ENCODE measurements around the gene SLC6A9. TPM values are rescaled to one million over a fixed set of nuclear protein-coding genes. Genes with fewer than 3 reads are reported as not detected.

SLC6A9 gene
- total RNA-seq, 2 experiments from 2014 or later, result 10.2 to 11.1 TPM

- H3K4me3 Mint-ChIP-seq, result no peak overlapping the region
- H3K9me3 Mint-ChIP-seq, result no peaks in the 10 kb centered on the region
- H3K27ac Mint-ChIP-seq, result no peak overlapping the region
- CTCF ChIA-PET, result interaction anchor here (0.6 to 1.3 kb wide), 3 partner anchors 10 to 48 kb away, joined by 3 to 4 read pairs (median 4); no protein-coding TSS in a partner anchor
- H3K4me1 Mint-ChIP-seq (ENCODE audit: low read depth), result peaks cover 21% of the 10 kb centered on the region
- H3K36me3 Mint-ChIP-seq (ENCODE audit: low read depth), result no peaks in the 10 kb centered on the region
- peaks cover 5% of the 10 kb centered on the region for H3K27me3 Mint-ChIP-seq (ENCODE audit: low read depth)
- intact Hi-C loops (cut with micrococcal nuclease), result no loop called here
- DNase-seq, result no peak
Observed at GRCh38 chr1:44044071-44044801, 13.0 kb upstream of the SLC6A9 start.

GRCh38 chr1:44043176-44044070 is 12.2 kb upstream of the SLC6A9 start:
- CTCF ChIA-PET, result interaction anchor here (0.6 to 1.5 kb wide), 3 partner anchors 9 to 585 kb away, joined by 3 to 6 read pairs (median 3); no protein-coding TSS in a partner anchor
- Mint-ChIP-seq H3K27me3 (ENCODE audit: low read depth) (peaks cover 2% of the 10 kb centered on the region), H3K4me1 (ENCODE audit: low read depth) (peaks cover 14% of the 10 kb centered on the region), H3K27ac (no peak overlapping the region), H3K36me3 (ENCODE audit: low read depth) (no peaks in the 10 kb centered on the region), H3K4me3 (no peak overlapping the region), H3K9me3 (no peaks in the 10 kb centered on the region)
- no peak for DNase-seq
- intact Hi-C loops (cut with micrococcal nuclease), result no loop called here

DNA sequence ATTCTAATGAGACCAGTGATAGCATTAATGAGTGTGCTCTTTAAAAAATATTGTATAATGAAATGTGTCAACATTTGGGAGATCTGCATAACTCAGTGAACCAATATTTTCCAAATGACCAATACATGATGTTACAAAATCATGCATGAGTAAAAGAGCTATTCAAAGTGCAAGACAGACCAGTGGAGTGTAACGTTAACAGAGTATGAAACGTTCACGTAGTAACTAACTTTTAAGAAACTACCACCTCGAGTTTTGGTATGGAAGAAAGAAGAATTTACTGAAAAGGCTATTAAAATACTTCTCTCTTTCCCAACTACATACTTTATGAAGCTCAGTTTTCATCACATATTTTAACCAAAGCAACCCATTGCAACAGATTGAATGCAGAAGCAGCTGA is 9.6 kb upstream of the SLC6A9 start:
- H3K36me3 Mint-ChIP-seq (ENCODE audit: low read depth), result no peaks in the 10 kb centered on the region
- H3K4me3 Mint-ChIP-seq, result no peak overlapping the region
- intact Hi-C loops (cut with micrococcal nuclease), result no loop called here
- CTCF ChIA-PET, result interaction anchor here (0.8 to 1.2 kb wide), 3 partner anchors 35 to 106 kb away, joined by 3 to 7 read pairs (median 3); no protein-coding TSS in a partner anchor
- no peaks in the 10 kb centered on the region for H3K9me3 Mint-ChIP-seq
- H3K4me1 Mint-ChIP-seq (ENCODE audit: low read depth), result peaks cover 4% of the 10 kb centered on the region
- H3K27me3 Mint-ChIP-seq (ENCODE audit: low read depth), result peaks cover 2% of the 10 kb centered on the region
- H3K27ac Mint-ChIP-seq, result no peak overlapping the region
- no peak for DNase-seq

GRCh38 chr1:44040418-44040817 is 9.2 kb upstream of the SLC6A9 start:
- peaks cover 2% of the 10 kb centered on the region for H3K27me3 Mint-ChIP-seq (ENCODE audit: low read depth)
- CTCF ChIA-PET, result interaction anchor here (0.8 to 1.2 kb wide), 3 partner anchors 34 to 35 kb away, joined by 3 to 7 read pairs (median 6); no protein-coding TSS in a partner anchor
- no peak for DNase-seq
- no peak overlapping the region for H3K4me3 Mint-ChIP-seq
- no peaks in the 10 kb centered on the region for H3K36me3 Mint-ChIP-seq (ENCODE audit: low read depth)
- peaks cover 4% of the 10 kb centered on the region for H3K4me1 Mint-ChIP-seq (ENCODE audit: low read depth)
- no peak overlapping the region for H3K27ac Mint-ChIP-seq
- no peaks in the 10 kb centered on the region for H3K9me3 Mint-ChIP-seq
- intact Hi-C loops (cut with micrococcal nuclease), result no loop called here

DNA sequence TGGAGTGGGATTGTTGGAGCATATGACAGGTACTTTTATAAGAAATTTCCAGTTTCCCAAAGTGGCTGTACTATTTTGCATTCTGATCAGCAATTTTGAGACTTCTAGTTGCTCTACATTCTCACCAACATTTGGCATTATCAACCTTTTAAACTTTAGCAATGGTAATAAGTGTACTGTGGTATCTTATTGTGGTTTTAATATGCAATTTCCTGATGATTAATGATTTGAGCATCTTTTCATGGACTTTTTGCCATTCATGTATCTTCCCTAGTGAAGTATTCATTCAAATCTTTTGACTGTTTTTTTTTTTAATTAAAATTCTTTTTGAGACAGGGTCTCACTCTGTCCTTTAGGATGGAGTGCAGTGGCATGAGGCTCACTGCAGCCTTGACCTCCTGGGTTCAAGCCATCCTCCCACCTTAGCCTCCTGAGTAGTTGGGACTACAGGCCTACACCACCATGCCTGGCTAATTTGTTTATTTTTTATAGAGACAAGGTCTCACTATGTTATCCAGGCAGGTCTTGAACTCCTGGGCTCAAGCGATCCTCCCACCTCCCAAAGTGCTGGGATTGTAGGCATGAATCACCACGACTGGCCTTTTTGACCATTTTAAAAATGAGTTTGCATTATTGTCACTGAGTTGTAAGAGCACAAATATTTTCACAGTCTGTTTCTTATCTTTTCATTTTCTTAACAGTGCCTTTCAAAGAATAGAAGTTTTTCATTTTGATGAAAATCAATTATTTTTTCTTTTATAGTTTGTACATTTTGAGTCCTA is 7.8 kb upstream of the SLC6A9 start:
- H3K27me3 Mint-ChIP-seq (ENCODE audit: low read depth), result no peaks in the 10 kb centered on the region
- intact Hi-C loops (cut with micrococcal nuclease), result no loop called here
- H3K27ac Mint-ChIP-seq, result no peak overlapping the region
- no peaks in the 10 kb centered on the region for H3K9me3 Mint-ChIP-seq
- DNase-seq, result no peak
- H3K36me3 Mint-ChIP-seq (ENCODE audit: low read depth), result no peaks in the 10 kb centered on the region
- CTCF ChIA-PET, result interaction anchor here (0.7 to 1.2 kb wide), 3 partner anchors 9 to 254 kb away, joined by 4 to 6 read pairs (median 4); no protein-coding TSS in a partner anchor
- peaks cover 4% of the 10 kb centered on the region for H3K4me1 Mint-ChIP-seq (ENCODE audit: low read depth)
- H3K4me3 Mint-ChIP-seq, result no peak overlapping the region

DNA sequence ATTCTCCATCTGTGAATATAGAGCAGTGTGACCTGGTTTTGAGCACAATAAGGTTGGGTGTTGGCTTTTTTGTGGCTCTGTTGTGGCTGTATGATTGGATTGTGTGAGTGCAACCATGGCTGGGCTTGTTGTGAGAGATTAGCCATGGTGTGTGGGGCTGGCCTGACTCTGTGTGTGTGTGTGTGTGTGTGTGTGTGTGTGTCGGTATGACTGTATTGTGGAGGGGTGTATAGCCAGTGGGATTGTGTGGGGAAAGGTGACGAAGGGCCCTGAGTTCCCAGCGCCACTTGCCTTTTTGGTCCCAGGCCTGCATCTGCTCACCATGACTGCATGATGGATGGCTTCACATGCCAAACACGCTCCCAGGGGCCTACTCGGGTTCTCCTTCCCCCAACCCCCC is 5.9 kb upstream of the SLC6A9 start:
- CTCF ChIA-PET, result interaction anchor here (0.7 to 4.4 kb wide), 15 partner anchors 10 to 994 kb away, joined by 3 to 82 read pairs (median 4); no protein-coding TSS in a partner anchor
- no peak overlapping the region for H3K4me3 Mint-ChIP-seq
- no peak for DNase-seq
- H3K4me1 Mint-ChIP-seq (ENCODE audit: low read depth), result peaks cover 5% of the 10 kb centered on the region
- no peak overlapping the region for H3K27ac Mint-ChIP-seq
- H3K9me3 Mint-ChIP-seq, result no peaks in the 10 kb centered on the region
- H3K27me3 Mint-ChIP-seq (ENCODE audit: low read depth), result no peaks in the 10 kb centered on the region
- intact Hi-C loops (cut with micrococcal nuclease), result loop anchor here (2.0 kb wide), 1 partner anchor 508 kb away; no protein-coding TSS in a partner anchor
- H3K36me3 Mint-ChIP-seq (ENCODE audit: low read depth), result no peaks in the 10 kb centered on the region

- intact Hi-C loops (cut with micrococcal nuclease), result loop anchor here (1.0 to 2.0 kb wide), 3 partner anchors 31 to 508 kb away; no protein-coding TSS in a partner anchor
- Mint-ChIP-seq H3K4me3 (no peak overlapping the region), H3K36me3 (ENCODE audit: low read depth) (no peaks in the 10 kb centered on the region), H3K9me3 (no peaks in the 10 kb centered on the region), H3K27ac (no peak overlapping the region), H3K27me3 (ENCODE audit: low read depth) (no peaks in the 10 kb centered on the region), H3K4me1 (ENCODE audit: low read depth) (peaks cover 8% of the 10 kb centered on the region)
- DNase-seq, result peak; percentile 88
- CTCF ChIA-PET, result interaction anchor here (0.7 to 4.4 kb wide), 20 partner anchors 9 to 994 kb away, joined by 3 to 82 read pairs (median 4); no protein-coding TSS in a partner anchor
Observed at GRCh38 chr1:44036409-44037139, 5.3 kb upstream of the SLC6A9 start.

GRCh38 chr1:44035726-44036408 is 4.6 kb upstream of the SLC6A9 start:
- intact Hi-C loops (cut with micrococcal nuclease), result loop anchor here (1.0 to 2.0 kb wide), 3 partner anchors 31 to 507 kb away; no protein-coding TSS in a partner anchor
- H3K9me3 Mint-ChIP-seq, result no peaks in the 10 kb centered on the region
- H3K27ac Mint-ChIP-seq, result no peak overlapping the region
- no peaks in the 10 kb centered on the region for H3K36me3 Mint-ChIP-seq (ENCODE audit: low read depth)
- CTCF ChIA-PET, result interaction anchor here (0.9 to 4.4 kb wide), 16 partner anchors 9 to 364 kb away, joined by 3 to 82 read pairs (median 4); no protein-coding TSS in a partner anchor
- DNase-seq, result no peak
- no peak overlapping the region for H3K4me3 Mint-ChIP-seq
- H3K4me1 Mint-ChIP-seq (ENCODE audit: low read depth), result peaks cover 12% of the 10 kb centered on the region
- H3K27me3 Mint-ChIP-seq (ENCODE audit: low read depth), result no peaks in the 10 kb centered on the region

DNA sequence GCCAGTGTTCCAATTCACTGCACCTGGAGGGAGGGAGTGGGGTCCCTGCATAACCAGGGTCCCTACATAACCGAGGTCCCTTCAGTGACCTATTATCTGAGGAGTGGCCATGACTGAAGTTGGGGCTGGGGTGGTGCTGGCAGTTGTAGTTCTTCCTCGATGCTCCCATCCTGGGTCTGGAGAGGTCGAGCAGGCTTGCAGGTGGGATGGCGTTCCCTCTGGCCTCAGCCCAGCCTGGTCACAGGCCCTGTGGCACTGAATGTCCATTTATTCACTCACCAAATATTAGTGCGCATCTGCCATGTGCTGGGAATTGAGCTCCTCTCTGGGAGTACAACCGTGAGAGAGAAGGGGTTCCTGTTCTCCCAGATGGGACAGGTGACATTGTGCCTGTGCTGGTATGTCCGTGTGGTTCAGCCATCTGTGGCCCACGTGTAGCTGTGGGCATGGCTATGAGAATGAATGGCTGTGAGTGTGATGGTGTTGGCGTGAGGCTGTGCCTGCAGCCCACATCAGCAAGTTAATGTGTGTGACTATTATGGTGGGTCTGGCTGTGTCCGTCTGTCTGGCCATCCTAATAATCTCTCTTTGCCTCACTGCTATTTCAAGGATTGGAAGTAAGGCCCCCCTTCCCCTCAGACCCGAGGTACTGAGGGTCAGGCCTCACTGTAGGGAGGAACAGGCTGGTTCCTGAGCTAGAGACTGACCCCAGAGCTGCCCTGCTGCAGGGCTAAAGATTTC is 3.9 kb upstream of the SLC6A9 start:
- no peaks in the 10 kb centered on the region for H3K27me3 Mint-ChIP-seq (ENCODE audit: low read depth)
- CTCF ChIA-PET, result interaction anchor here (0.9 to 4.4 kb wide), 9 partner anchors 9 to 271 kb away, joined by 3 to 82 read pairs (median 9); no protein-coding TSS in a partner anchor
- no peak overlapping the region for H3K27ac Mint-ChIP-seq
- H3K36me3 Mint-ChIP-seq (ENCODE audit: low read depth), result no peaks in the 10 kb centered on the region
- peaks cover 12% of the 10 kb centered on the region for H3K4me1 Mint-ChIP-seq (ENCODE audit: low read depth)
- H3K9me3 Mint-ChIP-seq, result no peaks in the 10 kb centered on the region
- intact Hi-C loops (cut with micrococcal nuclease), result loop anchor here (5.0 kb wide), 1 partner anchor 637 kb away; the partner anchor contains the start of genes ARMH1 and TMEM53
- no peak for DNase-seq
- H3K4me3 Mint-ChIP-seq, result no peak overlapping the region

DNA sequence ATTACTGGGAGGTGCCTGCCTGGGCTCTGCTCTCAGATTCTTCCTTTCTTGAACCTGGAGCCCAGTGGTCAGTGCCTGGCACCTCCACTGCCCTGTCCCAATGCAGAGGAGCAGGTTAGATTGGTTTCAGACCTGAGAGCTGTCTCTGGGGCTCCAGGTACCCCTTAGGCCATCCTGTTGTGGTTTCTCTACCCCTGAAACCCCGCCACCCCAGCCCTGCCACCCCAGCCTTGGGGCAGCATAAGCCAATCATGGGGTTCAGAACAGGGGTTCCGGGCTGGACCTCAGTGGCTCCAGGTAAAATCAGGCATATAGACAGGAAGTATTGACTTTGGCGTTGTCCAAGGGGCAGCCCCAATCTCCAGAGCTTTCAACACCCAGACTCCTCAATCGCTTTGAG is 3.2 kb upstream of the SLC6A9 start:
- DNase-seq, result no peak
- intact Hi-C loops (cut with micrococcal nuclease), result loop anchor here (5.0 kb wide), 1 partner anchor 638 kb away; the partner anchor contains the start of genes ARMH1 and TMEM53
- peaks cover 15% of the 10 kb centered on the region for H3K4me1 Mint-ChIP-seq (ENCODE audit: low read depth)
- H3K27ac Mint-ChIP-seq, result no peak overlapping the region
- no peak overlapping the region for H3K4me3 Mint-ChIP-seq
- H3K27me3 Mint-ChIP-seq (ENCODE audit: low read depth), result no peaks in the 10 kb centered on the region
- peaks cover under 1% of the 10 kb centered on the region for H3K36me3 Mint-ChIP-seq (ENCODE audit: low read depth)
- CTCF ChIA-PET, result interaction anchor here (0.9 to 4.4 kb wide), 4 partner anchors 9 to 100 kb away, joined by 3 to 82 read pairs (median 36); no protein-coding TSS in a partner anchor
- no peaks in the 10 kb centered on the region for H3K9me3 Mint-ChIP-seq
